Peyer's patch (tissue), 4 donors: ENCODE measurements around the gene HNRNPH2. TPM values are rescaled to one million over a fixed set of nuclear protein-coding genes. Genes with fewer than 3 reads are reported as not detected.

Experiments
- DNase-seq, 3 donors: peaks; one replicate each; pipeline ENCODE4 v3.0.0-alpha.2; 2017 to 2019
- H3K27ac ChIP-seq, 4 donors: fragments of 200-600 bp; sonication (generic); one replicate each; pipeline ENCODE4 v1.5.1; 2016 to 2019
- H3K27me3 ChIP-seq, 2 donors: fragments of 200-600 bp; sonication (generic); one replicate each; pipeline ENCODE4 v1.5.1; 2019
- H3K36me3 ChIP-seq, 3 donors: fragments of 200-600 bp; sonication (generic); one replicate each; pipeline ENCODE4 v1.5.1; 2016 to 2019
- H3K4me1 ChIP-seq, 4 donors: fragments of 200-600 bp; sonication (generic); one replicate each; pipeline ENCODE4 v1.5.1; 2016 to 2019
- H3K4me3 ChIP-seq, 4 donors: fragments of 200-600 bp; sonication (generic); 1 replicate in 3 of 4; 2 replicates in 1 of 4; pipeline ENCODE4 v1.5.1; 2016 to 2019; ENCODE audit warnings: mild to moderate bottlenecking in 1 of 4
- H3K9me3 ChIP-seq, 4 donors: fragments of 200-600 bp; sonication (generic); one replicate each; pipeline ENCODE4 v1.5.1; 2016 to 2019; ENCODE audit warnings: mild to moderate bottlenecking in 1 of 4
- POLR2A ChIP-seq, 2 donors: fragments of 450-650 bp; IDR thresholded peaks; one replicate each; pipeline ENCODE4 v1.5.1; 2017; ENCODE audit warnings: antibody characterized with exemption in 2 of 2, mild to moderate bottlenecking in 2 of 2, moderate library complexity in 2 of 2
- total RNA-seq, 4 donors: library from RNA; depleted of rRNA; stranded (reverse); fragments of >200 nt; gene quantifications; one replicate each; pipeline ENCODE4 v1.1.0, GENCODE V29; 2016
- TF ChIP-seq, protein P1 (sequence below), 6 experiments: fragments of 450-650 bp in 4 of 6; fragments of 200-600 bp in 2 of 6; sonication (generic) in 1 of 6; IDR thresholded peaks; one replicate each; pipeline ENCODE4 v1.5.1; 2017 to 2019; ENCODE audit warnings: antibody characterized with exemption in 6 of 6, mild to moderate bottlenecking in 3 of 6, moderate library complexity in 1 of 6

HNRNPH2 gene
- total RNA-seq, 4 donors from 2014 or later = 29.4 to 64.5 (median 43.1) TPM

DNA sequence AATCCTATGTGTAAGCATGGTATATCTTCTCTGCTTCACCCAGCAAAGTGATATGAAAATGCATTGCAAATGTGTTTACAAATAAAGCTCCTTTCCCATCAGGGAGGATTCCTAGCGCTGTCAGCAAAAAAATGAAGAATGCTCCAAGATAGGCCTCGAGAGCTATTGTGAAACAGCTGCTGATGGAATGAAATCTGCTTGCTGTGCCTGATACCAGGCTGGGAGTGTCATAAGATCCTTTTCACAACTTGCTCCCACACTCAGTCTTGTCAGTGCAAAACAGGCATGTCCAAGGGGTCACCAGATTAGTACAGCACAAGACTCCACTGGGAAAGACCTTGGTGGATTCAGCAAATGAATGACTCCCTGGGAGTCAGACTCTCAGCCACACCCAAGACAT lies 34.1 kb downstream of the HNRNPH2 start:
- peaks cover 0 to 10% (median 0%) of the 10 kb centered on the region in 3 donors for H3K36me3 ChIP-seq
- H3K9me3 ChIP-seq = no peaks in the 10 kb centered on the region
- no peak for TF ChIP-seq POLR2A (IDR thresholded peaks at IDR 0.05)
- TF ChIP-seq, protein P1, sequence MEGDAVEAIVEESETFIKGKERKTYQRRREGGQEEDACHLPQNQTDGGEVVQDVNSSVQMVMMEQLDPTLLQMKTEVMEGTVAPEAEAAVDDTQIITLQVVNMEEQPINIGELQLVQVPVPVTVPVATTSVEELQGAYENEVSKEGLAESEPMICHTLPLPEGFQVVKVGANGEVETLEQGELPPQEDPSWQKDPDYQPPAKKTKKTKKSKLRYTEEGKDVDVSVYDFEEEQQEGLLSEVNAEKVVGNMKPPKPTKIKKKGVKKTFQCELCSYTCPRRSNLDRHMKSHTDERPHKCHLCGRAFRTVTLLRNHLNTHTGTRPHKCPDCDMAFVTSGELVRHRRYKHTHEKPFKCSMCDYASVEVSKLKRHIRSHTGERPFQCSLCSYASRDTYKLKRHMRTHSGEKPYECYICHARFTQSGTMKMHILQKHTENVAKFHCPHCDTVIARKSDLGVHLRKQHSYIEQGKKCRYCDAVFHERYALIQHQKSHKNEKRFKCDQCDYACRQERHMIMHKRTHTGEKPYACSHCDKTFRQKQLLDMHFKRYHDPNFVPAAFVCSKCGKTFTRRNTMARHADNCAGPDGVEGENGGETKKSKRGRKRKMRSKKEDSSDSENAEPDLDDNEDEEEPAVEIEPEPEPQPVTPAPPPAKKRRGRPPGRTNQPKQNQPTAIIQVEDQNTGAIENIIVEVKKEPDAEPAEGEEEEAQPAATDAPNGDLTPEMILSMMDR (IDR thresholded peaks at IDR 0.05) = no peak
- H3K27ac ChIP-seq = no peak overlapping the region
- H3K4me3 ChIP-seq = no peak overlapping the region
- no peaks in the 10 kb centered on the region for H3K27me3 ChIP-seq
- no peak for DNase-seq
- H3K4me1 ChIP-seq = no peaks in the 10 kb centered on the region

DNA sequence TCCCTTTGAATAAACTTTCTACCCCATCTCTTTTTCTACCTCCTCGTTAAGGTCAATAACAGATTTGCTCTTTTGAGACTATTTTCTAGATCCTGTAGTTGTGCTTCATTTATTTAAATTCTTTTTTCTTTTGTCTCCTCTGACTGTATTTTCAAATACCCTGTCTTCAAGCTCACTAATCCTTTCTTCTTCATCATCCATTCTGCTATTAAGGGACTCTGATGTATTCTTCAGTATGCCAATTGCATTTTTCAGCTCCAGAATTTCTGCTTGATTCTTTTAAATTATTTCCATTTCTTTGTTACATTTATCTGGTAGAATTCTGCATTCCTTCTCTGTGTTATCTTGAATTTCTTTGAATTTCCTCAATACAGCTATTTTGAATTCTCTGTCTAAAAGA lies 41.3 kb downstream of the HNRNPH2 start:
- H3K36me3 ChIP-seq = no peaks in the 10 kb centered on the region
- no peaks in the 10 kb centered on the region for H3K9me3 ChIP-seq
- TF ChIP-seq, protein P1 (IDR thresholded peaks at IDR 0.05) = no peak
- H3K27me3 ChIP-seq = no peaks in the 10 kb centered on the region
- H3K27ac ChIP-seq = no peak overlapping the region
- H3K4me1 ChIP-seq = no peaks in the 10 kb centered on the region
- no peak for DNase-seq
- no peak overlapping the region for H3K4me3 ChIP-seq

DNA sequence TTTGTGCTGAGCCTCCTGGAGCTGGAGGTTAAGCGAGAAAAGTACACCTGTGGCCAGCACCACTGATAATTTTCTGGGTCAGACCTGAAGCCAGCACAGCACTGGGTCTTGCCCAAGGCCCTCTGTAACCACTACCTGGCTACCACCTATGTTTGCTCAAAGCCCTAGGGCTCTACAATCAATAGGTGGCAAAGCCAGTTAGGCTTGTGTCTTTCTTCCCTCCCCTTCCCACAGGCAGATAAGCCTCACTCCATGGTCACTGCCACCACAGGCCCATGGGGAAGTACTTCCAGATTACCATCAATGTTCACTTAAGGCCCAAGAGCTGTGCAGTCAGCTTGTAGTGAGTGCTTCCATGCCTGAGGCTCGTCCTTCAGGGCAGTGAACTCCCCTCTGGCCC lies 42.1 kb downstream of the HNRNPH2 start:
- Histone ChIP-seq H3K4me3 (no peak overlapping the region), H3K27ac (no peak overlapping the region), H3K27me3 (no peaks in the 10 kb centered on the region), H3K9me3 (no peaks in the 10 kb centered on the region), H3K4me1 (no peaks in the 10 kb centered on the region), H3K36me3 (no peaks in the 10 kb centered on the region)
- no peak for DNase-seq
- TF ChIP-seq, protein P1 (IDR thresholded peaks at IDR 0.05) = no peak
- TF ChIP-seq POLR2A (IDR thresholded peaks at IDR 0.05) = no peak

DNA sequence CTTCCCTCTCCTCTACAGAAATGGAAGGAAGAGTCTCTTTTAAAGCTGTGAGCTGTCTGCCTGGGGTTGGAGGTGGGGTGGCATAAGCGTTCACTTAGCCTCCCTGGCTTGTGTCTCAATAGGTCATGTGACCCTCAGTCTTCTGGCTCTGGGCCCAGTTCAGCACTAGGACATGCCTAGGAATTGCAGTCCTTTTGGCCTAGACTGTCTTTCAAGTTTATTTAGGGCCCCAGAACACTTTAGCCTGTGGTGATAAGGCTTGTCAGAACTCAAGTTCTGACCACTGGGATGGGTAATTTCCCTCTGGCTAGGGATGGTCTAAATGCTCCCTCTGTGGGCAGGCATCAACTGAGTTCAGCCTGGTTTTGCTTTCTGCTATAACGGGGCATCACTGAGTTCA lies 42.9 kb downstream of the HNRNPH2 start:
- Histone ChIP-seq H3K36me3 (no peaks in the 10 kb centered on the region), H3K4me1 (no peaks in the 10 kb centered on the region), H3K27me3 (no peaks in the 10 kb centered on the region), H3K9me3 (no peaks in the 10 kb centered on the region), H3K4me3 (no peak overlapping the region), H3K27ac (no peak overlapping the region)
- TF ChIP-seq, protein P1 (IDR thresholded peaks at IDR 0.05) = no peak
- TF ChIP-seq POLR2A (IDR thresholded peaks at IDR 0.05) = no peak
- DNase-seq = no peak

DNA sequence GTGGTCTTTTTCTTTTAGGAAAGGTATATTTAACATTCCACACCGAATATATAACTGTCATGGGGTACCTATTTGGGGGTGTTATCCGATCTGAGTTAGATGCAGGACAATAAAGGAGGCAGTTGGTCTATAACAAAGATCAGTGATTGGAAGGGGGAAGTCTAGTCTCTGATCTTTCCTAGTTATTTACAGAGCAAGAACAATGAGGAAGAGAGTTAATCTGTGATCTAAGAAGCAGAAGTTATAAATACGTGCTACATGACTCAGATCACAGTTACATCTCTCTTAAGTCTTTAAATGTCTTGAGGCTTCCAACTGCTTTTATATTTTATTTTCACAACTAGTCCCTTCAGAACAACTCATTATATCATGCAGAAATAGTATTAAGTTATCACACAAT lies 44.0 kb downstream of the HNRNPH2 start:
- H3K4me3 ChIP-seq = no peak overlapping the region
- H3K27me3 ChIP-seq = no peaks in the 10 kb centered on the region
- H3K36me3 ChIP-seq = no peaks in the 10 kb centered on the region
- H3K4me1 ChIP-seq = no peaks in the 10 kb centered on the region
- no peak for TF ChIP-seq POLR2A (IDR thresholded peaks at IDR 0.05)
- TF ChIP-seq, protein P1 (IDR thresholded peaks at IDR 0.05) = no peak
- no peaks in the 10 kb centered on the region for H3K9me3 ChIP-seq
- DNase-seq = no peak
- H3K27ac ChIP-seq = no peak overlapping the region

DNA sequence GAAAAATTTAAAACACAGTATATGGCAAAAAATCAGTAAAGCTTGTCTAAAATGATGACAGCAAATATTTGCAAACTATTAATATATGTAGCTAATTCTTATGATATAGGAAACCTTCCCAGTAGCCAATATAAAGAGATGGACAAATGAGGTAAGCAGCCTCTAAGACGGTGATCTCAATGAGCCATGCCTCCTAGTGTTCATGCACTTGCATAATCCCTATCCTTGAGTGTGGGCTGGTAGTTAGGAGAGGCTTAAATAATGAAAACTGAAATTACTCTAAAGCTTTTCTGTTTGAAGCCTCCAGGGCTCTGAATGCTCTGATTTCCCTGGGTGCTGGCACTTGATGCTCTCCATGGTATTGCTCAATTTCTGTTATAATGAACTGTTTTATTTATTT lies 52.6 kb downstream of the HNRNPH2 start:
- Histone ChIP-seq H3K36me3 (no peaks in the 10 kb centered on the region), H3K27ac (no peak overlapping the region), H3K4me1 (no peaks in the 10 kb centered on the region), H3K9me3 (no peaks in the 10 kb centered on the region), H3K4me3 (no peak overlapping the region), H3K27me3 (no peaks in the 10 kb centered on the region)
- TF ChIP-seq POLR2A (IDR thresholded peaks at IDR 0.05) = no peak
- TF ChIP-seq, protein P1 (IDR thresholded peaks at IDR 0.05) = no peak
- no peak for DNase-seq
